Activated CD8-positive, alpha-beta T cell treated with anti-CD3 and anti-CD28 coated beads for 36 hours (primary cell): ENCODE results near the gene FBXO24. TPM values are rescaled to one million over a fixed set of nuclear protein-coding genes. Genes with fewer than 3 reads are reported as not detected.
"Not testable (repeated sequence)": the region's sequence is repeated elsewhere in the genome, so short reads cannot be mapped to it uniquely, and the experiment has no call there.

ENCODE experiments used
- ATAC-seq: fragments of 200-7000 bp; cut with Tn5 transposase; one replicate; pipeline ENCODE4 v1.10.0; 2021; ENCODE audit warnings: mild to moderate bottlenecking, moderate library complexity
- CTCF ChIA-PET: fragments of 350-600 bp; sonication (Branson Sonifier 250); formaldehyde crosslinking; loops from one replicate; lab custom pipeline; 2021; ENCODE audit warnings: antibody characterized with exemption; lab: Charles Lee
- POLR2A ChIA-PET: fragments of 350-600 bp; sonication (Branson Sonifier 250); formaldehyde crosslinking; loops from one replicate; lab custom pipeline; 2021; ENCODE audit warnings: antibody characterized with exemption; lab: Charles Lee
- DNase-seq: peaks from one replicate; pipeline ENCODE4 v3.0.0-alpha.2; 2020
- H3K27ac Mint-ChIP-seq: one replicate; pipeline ENCODE4 v1.8.0; 2021; ENCODE audit warnings: mild to moderate bottlenecking, mixed read lengths
- H3K27me3 Mint-ChIP-seq: one replicate; pipeline ENCODE4 v1.8.0; 2021; ENCODE audit warnings: mixed read lengths
- H3K36me3 Mint-ChIP-seq: one replicate; pipeline ENCODE4 v1.8.0; 2021; ENCODE audit warnings: low read depth, mixed read lengths
- H3K4me1 Mint-ChIP-seq: one replicate; pipeline ENCODE4 v1.8.0; 2021; ENCODE audit warnings: low read depth, mixed read lengths
- H3K4me3 Mint-ChIP-seq: one replicate; pipeline ENCODE4 v1.8.0; 2021; ENCODE audit warnings: mild to moderate bottlenecking, moderate library complexity, mixed read lengths
- H3K9me3 Mint-ChIP-seq: one replicate; pipeline ENCODE4 v1.8.0; 2021; ENCODE audit warnings: mixed read lengths
- CTCF ChIP-seq: fragments of 200-600 bp; IDR thresholded peaks from one replicate; pipeline ENCODE4 v1.8.0; 2022; ENCODE audit warnings: antibody characterized with exemption, mild to moderate bottlenecking
- intact Hi-C: fragments of 100-400 bp; cut with micrococcal nuclease; formaldehyde crosslinking; loops from one replicate; pipeline ENCODE4 v1.10.0; 2022
- total RNA-seq, 2 experiments: library from RNA; stranded (reverse); gene quantifications; one replicate each; pipeline ENCODE4 v1.2.3, GENCODE V29; 2021

Gene FBXO24
- total RNA-seq, 2 experiments from 2014 or later, result 1.4 to 1.5 TPM

- no peaks in the 10 kb centered on the region for H3K27me3 Mint-ChIP-seq
- H3K4me3 Mint-ChIP-seq, result peak overlapping the region; percentile 91
- POLR2A ChIA-PET, result interaction anchor here (0.8 to 4.2 kb wide), 4 partner anchors 11 to 84 kb away, joined by 3 to 17 read pairs (median 3); partner anchors contain the start of gene SPACDR
- peaks cover 34% of the 10 kb centered on the region for H3K36me3 Mint-ChIP-seq
- no peak for ATAC-seq
- TF ChIP-seq CTCF, result no peak
- peaks cover 75% of the 10 kb centered on the region for H3K4me1 Mint-ChIP-seq
- DNase-seq, result no peak
- peak overlapping the region; percentile 99 for H3K27ac Mint-ChIP-seq
- CTCF ChIA-PET, result interaction anchor here (0.8 to 10.8 kb wide), 7 partner anchors 10 to 144 kb away, joined by 3 to 92 read pairs (median 4); partner anchors contain the start of genes FBXO24, LRCH4 and TSC22D4
- intact Hi-C loops, result loop anchor here (5.0 kb wide), 1 partner anchor 71 kb away; the partner anchor contains the start of gene TSC22D4
- no peaks in the 10 kb centered on the region for H3K9me3 Mint-ChIP-seq
Measured at GRCh38 chr7:100547872-100548271, 38.3 kb upstream of the FBXO24 start.

- not testable (repeated sequence) for H3K4me3 Mint-ChIP-seq, DNase-seq, ATAC-seq, H3K27me3 Mint-ChIP-seq, H3K9me3 Mint-ChIP-seq
- peaks cover 71% of the 10 kb centered on the region for H3K4me1 Mint-ChIP-seq
- intact Hi-C loops, result loop anchor here (5.0 kb wide), 1 partner anchor 71 kb away; the partner anchor contains the start of gene TSC22D4
- POLR2A ChIA-PET, result interaction anchor here (0.6 to 1.0 kb wide), 6 partner anchors 9 to 85 kb away, joined by 3 to 5 read pairs (median 3); partner anchors contain the start of genes AGFG2 and SPACDR
- H3K36me3 Mint-ChIP-seq, result peaks cover 37% of the 10 kb centered on the region
- peak overlapping the region; percentile 99 for H3K27ac Mint-ChIP-seq
- CTCF ChIA-PET, result interaction anchor here (0.6 to 10.8 kb wide), 9 partner anchors 10 to 1873 kb away, joined by 3 to 92 read pairs (median 3); partner anchors contain the start of gene TSC22D4
Measured at GRCh38 chr7:100548446-100548845, 37.7 kb upstream of the FBXO24 start.

GRCh38 chr7:100552532-100552931 is 33.6 kb upstream of the FBXO24 start:
- H3K9me3 Mint-ChIP-seq, result no peaks in the 10 kb centered on the region
- peaks cover 38% of the 10 kb centered on the region for H3K4me1 Mint-ChIP-seq
- H3K27me3 Mint-ChIP-seq, result no peaks in the 10 kb centered on the region
- H3K36me3 Mint-ChIP-seq, result peaks cover 56% of the 10 kb centered on the region
- intact Hi-C loops, result no loop called here
- TF ChIP-seq CTCF, result no peak
- peak overlapping the region; percentile 52 for H3K27ac Mint-ChIP-seq
- DNase-seq, result no peak
- POLR2A ChIA-PET, result no interaction called here
- no peak for ATAC-seq
- no peak overlapping the region for H3K4me3 Mint-ChIP-seq
- CTCF ChIA-PET, result interaction anchor here (1.0 to 5.8 kb wide), 3 partner anchors 13 to 82 kb away, joined by 3 to 30 read pairs (median 7); no protein-coding TSS in a partner anchor

- H3K4me3 Mint-ChIP-seq, result no peak overlapping the region
- ATAC-seq (no peak), DNase-seq (no peak)
- peaks cover 33% of the 10 kb centered on the region for H3K4me1 Mint-ChIP-seq
- peaks cover 52% of the 10 kb centered on the region for H3K36me3 Mint-ChIP-seq
- peak overlapping the region; percentile 32 for H3K27ac Mint-ChIP-seq
- POLR2A ChIA-PET, result interaction anchor here (1.0 to 1.1 kb wide), 2 partner anchors 11 to 70 kb away, joined by 3 to 5 read pairs; no protein-coding TSS in a partner anchor
- TF ChIP-seq CTCF, result no peak
- CTCF ChIA-PET, result interaction anchor here (1.0 to 5.8 kb wide), 4 partner anchors 9 to 83 kb away, joined by 3 to 30 read pairs (median 6); no protein-coding TSS in a partner anchor
- no peaks in the 10 kb centered on the region for H3K27me3 Mint-ChIP-seq
- intact Hi-C loops, result no loop called here
- no peaks in the 10 kb centered on the region for H3K9me3 Mint-ChIP-seq
Measured at GRCh38 chr7:100553032-100553431, 33.1 kb upstream of the FBXO24 start.

GRCh38 chr7:100555701-100556100 is 30.4 kb upstream of the FBXO24 start:
- DNase-seq (no peak), ATAC-seq (no peak)
- POLR2A ChIA-PET, result interaction anchor here (0.7 to 1.4 kb wide), 4 partner anchors 11 to 310 kb away, joined by 3 to 4 read pairs (median 3); no protein-coding TSS in a partner anchor
- Mint-ChIP-seq H3K4me1 (peaks cover 17% of the 10 kb centered on the region), H3K9me3 (no peaks in the 10 kb centered on the region), H3K27me3 (no peaks in the 10 kb centered on the region), H3K27ac (peak overlapping the region; percentile 6), H3K36me3 (peaks cover 45% of the 10 kb centered on the region), H3K4me3 (no peak overlapping the region)
- intact Hi-C loops, result no loop called here
- CTCF ChIA-PET, result interaction anchor here (1.2 to 8.2 kb wide), 8 partner anchors 9 to 170 kb away, joined by 3 to 92 read pairs (median 4); no protein-coding TSS in a partner anchor
- TF ChIP-seq CTCF, result no peak
